HPDE6-E6E7 (cell line): Measurements from ENCODE around the gene CEACAM1.
"Not testable (repeated sequence)": the region's sequence is repeated elsewhere in the genome, so short reads cannot be mapped to it uniquely, and the experiment has no call there.

Experiments used
- DNase-seq: peaks from one replicate; pipeline ENCODE4 v3.0.0; 2011; ENCODE audit warnings: missing footprints; ENCODE audit errors: extremely low spot score

CEACAM1 gene

DNA sequence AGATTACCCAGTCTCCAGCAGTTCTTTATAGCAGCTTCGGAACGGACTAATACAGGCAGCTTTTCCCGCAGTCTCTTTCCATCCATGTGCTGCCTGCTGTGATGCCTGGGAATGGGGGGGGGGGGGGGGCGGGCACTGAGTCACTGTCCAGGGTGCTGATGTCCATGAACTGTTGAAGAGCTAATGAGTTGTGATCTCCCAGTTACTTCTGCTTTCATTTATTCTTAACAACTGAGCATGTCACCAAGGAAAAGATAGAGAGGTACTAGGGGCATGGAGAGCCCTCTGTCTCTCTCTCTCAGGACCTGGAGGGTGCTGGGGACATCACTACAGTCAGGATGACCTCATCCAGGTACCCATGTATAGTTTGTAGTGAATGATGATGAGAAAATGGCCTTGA, 20.3 kb upstream of the CEACAM1 start:
- no peak for DNase-seq

DNA sequence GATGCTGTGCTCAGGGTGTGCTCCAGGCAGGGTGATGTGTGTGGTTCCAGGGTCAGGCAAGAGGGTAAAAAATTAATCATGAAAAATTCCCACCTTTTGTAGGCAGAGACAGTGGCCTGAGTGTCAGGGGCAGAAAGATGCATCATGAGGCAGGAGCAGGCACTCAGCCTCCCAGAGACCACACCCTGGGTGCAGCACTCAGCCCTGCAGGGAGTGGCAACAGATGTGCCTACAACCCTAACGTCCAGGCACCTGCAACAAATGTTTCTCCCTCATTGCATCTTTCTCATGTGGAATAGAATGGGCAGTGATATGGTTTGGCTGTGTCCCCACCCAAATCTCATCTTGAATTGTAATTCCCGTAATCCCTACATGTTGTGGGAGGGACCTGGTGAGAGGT, 19.6 kb upstream of the CEACAM1 start:
- no peak for DNase-seq

DNA sequence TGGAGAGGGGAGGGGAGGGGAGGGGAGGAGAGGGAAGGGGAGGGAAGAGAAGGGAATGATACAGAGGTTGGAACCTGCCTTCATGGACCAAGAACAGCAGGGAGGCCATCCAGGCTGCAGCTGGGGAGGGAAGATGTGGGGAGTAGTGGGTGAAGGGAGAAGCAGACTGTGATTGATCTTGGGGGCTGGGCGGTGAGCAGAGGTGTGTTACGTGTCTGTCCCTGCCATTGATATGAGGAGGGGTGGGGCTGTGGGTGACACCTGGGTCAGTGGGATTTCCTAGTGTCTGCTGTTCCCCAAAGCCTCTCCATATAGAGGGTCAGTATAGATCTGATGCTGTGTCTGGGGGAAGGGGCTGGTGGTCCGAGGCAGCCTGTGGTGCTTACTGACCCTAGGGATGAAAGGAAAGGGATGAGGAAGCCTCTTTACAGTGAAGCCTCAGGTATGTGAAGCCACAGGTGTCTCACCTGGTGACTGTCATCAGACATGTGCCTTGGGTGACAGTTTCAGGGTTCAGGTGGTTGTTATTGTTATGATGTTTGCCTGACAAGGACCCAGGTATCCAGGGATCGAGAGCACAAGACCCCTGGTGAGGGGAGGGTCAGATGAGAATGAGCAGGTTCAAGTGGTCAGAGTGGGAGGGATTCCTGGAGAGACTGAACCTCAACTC, 18.7 kb upstream of the CEACAM1 start:
- DNase-seq, result no peak

- DNase-seq, result no peak
Observed at GRCh38 chr19:42544146-42544545, 15.9 kb upstream of the CEACAM1 start.

- no peak for DNase-seq
Observed at GRCh38 chr19:42542791-42543190, 14.5 kb upstream of the CEACAM1 start.

GRCh38 chr19:42540071-42540553, 11.8 kb upstream of the CEACAM1 start:
- no peak for DNase-seq

- DNase-seq, result no peak
Observed at GRCh38 chr19:42538841-42539709, 10.8 kb upstream of the CEACAM1 start.

DNA sequence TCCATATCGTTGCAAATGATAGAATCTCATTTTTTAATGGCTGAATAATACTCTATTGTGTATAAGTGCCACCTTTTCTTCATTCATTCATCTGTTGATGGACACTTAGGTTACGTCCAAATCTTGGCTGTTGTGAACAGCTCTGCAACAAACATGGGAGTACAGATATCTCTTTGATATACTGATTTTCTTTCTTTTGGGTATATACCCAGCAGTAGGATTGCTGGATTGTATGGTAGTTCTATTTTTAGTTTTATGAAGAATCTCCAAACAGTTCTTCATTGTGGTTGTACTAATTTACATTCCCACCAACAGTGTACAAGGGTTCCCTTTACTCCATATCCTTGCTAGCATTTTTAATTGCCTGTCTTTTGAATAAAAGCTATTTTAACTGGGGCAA, 7.0 kb upstream of the CEACAM1 start:
- not testable (repeated sequence) for DNase-seq

DNA sequence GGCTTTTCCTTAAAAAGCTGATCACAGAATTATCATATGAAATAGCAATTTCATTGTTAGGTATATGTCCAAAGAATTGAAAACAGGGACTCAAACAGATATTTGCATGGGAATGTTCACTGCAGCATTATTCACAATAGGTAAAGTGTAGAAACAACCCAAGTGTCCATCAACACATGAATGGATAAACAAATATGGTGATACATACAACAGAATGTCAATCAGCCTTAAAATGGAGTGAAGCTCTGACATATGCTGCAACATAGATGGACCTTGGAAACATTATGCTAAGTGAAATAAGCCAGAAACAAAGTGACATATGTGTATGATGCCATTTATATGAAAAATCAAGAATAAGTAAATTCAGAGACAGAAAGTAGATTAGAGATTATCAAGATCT, 6.1 kb upstream of the CEACAM1 start:
- no peak for DNase-seq

DNA sequence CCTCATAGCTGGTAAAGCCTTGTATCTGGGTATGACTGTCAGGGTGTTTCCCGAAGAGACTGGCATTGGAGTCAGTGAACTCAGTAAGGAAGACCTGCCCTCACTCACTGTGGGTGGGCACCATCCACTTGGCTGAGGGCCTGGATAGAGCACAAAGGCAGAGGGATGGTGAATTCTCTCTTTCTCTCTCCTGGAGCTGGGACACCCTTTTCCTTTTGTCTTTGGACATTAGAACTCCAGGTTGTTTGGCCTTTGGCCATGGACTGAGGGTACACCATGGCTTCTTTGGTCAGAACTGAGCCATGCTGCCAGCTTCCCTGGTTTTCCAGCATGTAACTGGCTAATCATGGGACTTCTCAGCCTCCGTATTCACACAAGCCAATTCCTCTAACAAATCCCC, 4.6 kb upstream of the CEACAM1 start:
- DNase-seq, result no peak

GRCh38 chr19:42531313-42531712, 3.0 kb upstream of the CEACAM1 start:
- peak; percentile 47 for DNase-seq

- peak; percentile 71 for DNase-seq
Observed at GRCh38 chr19:42529248-42529764, 1.0 kb upstream of the CEACAM1 start.

DNA sequence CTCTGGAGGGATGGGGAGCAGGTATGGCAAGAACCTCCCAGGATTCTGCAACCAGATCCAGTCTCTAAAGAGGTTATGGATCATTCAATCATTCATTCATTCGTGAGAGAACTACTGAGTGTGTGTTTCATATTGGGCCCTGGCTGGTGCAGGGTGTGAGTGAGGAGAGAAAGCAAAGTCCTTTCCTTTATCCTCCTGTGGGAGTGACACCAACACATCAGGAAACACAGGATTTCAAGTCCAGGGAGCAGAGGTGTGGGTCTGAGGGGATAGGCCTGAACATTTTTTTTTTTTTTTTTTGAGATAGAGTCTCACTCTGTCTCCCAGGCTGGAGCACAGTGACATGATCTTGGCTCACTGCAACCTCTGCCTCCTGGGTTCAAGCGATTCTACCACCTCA, 3.3 kb downstream of the CEACAM1 start:
- DNase-seq, result no peak

DNA sequence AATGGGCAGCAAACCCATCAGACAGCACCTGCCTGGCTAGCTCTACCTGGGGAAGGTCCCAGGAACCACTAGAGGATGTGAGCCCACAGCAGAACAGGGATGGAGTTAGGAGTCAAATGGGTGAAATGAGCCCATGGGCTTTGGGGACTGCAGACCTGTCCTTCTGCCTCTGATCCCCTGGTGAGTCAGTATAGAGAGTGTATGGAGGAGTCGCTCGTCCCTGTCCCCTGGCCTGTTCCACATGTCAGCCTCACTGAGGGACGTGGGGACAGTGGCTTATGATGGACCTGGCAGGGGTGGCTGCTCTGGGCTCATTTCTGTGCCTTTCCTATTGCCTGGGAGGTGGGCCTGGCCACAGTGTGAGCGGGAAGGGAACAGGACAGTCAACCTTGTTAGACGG, 4.0 kb downstream of the CEACAM1 start:
- DNase-seq, result no peak

DNA sequence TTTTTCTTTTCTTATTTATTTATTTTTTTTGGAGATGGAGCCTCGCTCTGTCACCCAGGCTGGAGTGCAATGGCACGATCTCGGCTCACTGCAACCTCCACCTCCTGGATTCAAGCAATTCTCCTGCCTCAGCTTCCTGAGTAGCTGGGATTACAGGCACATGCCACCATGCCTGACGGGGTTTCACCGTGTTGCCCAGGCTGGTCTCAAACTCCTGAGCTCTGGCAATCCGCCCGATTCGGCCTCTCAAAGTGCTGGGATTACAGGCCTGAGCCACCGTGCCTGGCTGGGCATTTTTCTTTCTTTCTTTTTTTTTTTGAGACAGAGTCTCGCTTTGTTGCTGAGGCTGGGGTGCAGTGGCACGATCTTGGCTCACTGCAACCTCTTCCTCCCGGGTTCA, 6.0 kb downstream of the CEACAM1 start:
- not testable (repeated sequence) for DNase-seq

DNA sequence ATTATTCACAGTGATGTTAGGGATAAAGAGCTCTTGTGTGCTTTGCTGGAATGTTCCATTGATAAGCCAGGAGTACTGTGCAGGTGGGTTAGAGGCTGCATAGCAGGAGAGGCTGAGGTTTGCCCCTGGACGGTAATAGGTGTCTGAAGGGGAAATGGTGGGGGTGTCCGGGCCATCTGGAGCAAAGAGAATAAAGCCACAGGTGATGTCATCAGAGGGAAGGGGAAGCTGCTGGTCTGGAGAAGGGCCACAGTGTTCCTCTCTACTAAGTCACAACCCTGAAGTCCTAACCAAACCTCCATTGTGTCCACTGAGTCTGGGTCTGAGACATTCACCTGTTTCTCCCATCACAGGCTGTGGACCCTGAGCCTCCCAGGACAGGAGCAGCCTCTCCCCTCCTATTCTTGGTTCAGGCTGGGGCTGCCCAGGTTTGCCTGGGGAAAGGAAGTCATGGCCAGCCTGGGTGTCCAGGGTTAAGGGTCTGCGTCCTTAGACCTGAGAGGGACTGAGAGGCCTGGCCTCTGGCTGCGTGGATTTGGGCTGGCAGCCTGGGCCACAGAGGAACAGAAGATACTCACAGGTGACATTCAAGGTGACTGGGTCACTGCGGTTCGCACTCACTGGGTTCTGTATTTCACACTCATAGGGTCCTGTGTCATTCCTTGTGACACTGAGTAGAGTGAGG, 6.8 kb downstream of the CEACAM1 start:
- no peak for DNase-seq

- no peak for DNase-seq
Observed at GRCh38 chr19:42519108-42519507, 9.2 kb downstream of the CEACAM1 start.

DNA sequence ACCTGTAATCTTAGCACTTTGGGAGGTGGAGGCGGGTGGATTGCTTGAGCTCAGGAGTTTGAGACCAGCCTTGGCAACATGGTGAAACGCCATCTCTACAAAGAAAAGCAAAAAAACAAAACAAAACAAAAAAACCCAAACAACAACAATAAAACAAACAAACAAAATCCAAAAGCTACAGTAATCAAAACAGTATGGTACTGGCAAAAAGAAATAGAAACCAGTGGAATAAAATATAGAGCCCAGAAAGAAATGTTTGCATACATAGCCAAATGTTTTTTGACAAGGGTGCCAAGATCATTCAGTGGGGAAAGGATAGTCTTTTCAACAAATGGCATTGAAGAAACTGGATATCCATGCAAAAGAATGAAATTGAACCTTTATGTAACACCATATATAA, 11.5 kb downstream of the CEACAM1 start:
- DNase-seq, result no peak

DNA sequence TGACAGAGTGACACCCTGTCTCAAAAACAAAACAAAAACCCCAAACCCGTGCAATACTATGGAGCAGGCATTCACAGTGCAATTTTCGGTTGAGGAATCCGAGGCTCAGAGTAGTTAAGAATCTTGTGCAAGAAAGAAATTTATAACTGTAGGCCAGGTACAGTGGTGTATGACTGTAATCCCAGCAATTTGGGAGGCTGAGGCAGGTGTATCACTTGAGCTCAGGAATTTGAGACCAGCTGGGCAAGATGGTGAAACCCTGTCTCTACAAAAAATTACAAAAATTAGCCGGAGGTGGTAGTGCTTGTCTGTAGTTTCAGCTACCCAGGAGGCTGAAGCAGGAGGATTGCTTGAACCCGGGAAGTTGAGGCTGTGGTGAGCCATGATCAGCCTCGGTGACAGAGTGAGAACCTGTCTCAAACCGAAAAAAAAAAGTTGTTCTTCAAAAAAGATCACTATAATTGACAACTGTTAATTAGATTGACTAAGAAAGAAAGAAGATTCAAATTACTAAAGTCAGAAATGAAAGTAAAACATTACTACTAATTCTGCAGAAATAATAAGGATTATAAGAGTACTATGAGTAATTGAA, 12.9 kb downstream of the CEACAM1 start:
- DNase-seq, result no peak

DNA sequence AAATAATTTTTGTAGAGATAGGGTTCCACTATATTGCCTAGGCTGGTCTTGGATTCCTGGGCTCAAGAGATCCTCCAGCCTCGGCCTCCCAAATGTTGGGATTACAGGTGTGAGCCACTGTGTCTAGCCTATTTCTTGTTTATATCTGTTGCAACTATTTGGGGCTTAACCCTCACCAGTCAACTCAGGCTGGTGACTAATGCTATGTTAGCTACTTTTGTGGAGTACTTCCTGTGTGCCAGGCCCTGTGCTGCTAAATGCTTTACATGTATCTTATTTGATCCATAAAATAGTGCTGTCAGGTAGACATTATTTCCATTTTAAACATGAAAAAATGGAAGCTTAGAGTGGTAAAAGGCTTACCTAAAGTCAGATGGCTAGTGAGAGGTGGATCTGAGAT, 13.8 kb downstream of the CEACAM1 start:
- DNase-seq, result no peak

- DNase-seq, result no peak
Observed at GRCh38 chr19:42512743-42513304, 15.5 kb downstream of the CEACAM1 start.
